HUDEP-2 (cell line): Measurements from ENCODE around the gene NECAB3.

Experiments used
- DNase-seq, 76 experiments: peaks; one replicate each; lab custom pipeline; 2025; ENCODE audit not compliant: unreplicated experiment in 76 of 76; lab: John Stamatoyannopoulos, UW

Gene NECAB3

GRCh38 chr20:33667676-33668465 lies 6.4 kb downstream of the NECAB3 start:
- DNase-seq, result peak in 70 of 76 experiments; percentile 10 to 85 (median 68)

DNA sequence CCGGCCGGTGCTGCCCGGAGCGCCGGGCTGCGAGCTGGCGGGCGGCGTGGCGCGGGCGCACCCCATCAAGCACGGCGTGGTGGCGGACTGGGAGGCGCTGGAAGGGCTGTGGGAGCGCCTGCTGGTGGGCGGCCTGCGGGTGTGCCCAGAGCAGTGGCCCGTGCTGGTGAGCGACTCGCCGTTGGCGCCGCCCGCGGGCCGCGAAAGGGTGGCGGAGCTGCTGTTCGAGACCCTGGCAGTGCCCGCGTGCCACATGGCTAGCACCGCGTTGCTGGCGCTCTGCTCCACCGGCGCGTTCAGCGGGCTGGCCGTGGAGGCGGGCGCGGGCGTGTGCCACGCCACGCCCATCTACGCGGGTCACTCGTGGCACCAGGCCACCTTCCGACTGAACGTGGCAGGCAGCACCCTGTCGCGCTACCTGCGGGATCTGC lies 7.0 kb downstream of the NECAB3 start:
- peak in 49 of 76 experiments; percentile 19 to 78 (median 56) for DNase-seq

GRCh38 chr20:33666293-33667244 lies 7.7 kb downstream of the NECAB3 start, which contains the start of gene ACTL10:
ACTL10 (plus strand) TSS chr20:33666943; CDS start chr20:33667498, 555 bp downstream.
- DNase-seq, result peak; percentile 39 to 100 (median 97)

GRCh38 chr20:33664762-33665144 lies 9.5 kb downstream of the NECAB3 start:
- no peak for DNase-seq

DNA sequence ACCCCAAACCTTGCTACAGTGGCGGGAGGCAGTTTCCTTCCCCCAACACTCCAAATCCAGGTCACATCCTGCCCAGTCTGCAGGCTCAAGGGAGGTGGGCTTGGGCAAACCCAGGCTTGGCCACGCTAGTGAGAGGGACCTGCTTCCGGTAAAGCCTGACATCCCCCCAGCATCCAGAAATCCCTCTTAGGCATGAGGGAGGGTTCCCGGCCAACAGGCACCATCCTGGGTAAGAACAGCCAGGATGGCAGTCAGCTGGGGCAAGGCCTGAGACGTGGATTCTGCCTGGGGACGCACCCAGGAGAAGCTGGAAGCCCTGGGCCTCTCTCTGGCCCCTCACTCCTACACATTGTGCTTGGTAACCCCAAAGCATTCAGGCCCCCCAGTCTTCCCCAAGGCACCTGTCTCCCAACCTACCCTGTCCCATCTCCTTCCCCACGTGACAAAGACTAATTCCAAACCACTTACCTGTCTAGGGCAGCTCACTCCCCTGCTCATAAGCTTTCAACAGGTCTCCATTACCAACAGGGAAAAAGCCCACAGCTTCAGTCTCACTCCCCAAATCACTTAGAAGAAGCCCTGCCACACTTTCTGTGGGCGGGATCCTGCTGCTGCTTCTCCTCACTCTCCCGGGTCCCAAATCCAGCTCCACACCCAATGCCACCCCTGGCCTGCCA lies 10.0 kb downstream of the NECAB3 start:
- no peak for DNase-seq

- peak in 67 of 76 experiments; percentile 16 to 84 (median 61) for DNase-seq
Measured at GRCh38 chr20:33663161-33664084, 10.8 kb downstream of the NECAB3 start.

DNA sequence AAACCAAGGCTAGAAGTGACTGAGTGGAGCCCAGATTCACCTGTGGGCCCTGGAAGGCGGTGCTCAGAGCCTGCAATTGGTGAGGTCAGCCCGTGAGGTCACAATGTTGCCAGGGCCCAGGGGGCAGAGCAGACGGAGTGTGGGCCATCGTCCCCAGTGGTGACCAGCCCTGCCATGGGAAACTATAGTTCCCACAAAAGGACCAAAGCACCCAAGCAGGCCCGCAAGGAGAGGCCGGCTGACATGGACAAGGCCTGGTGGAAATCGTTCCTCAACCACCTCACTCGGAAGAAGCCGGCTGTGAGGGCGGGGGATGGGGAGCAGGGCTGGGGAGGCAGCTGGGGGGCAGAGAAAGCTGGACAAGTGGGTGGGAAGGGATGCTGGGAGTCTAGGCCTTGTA lies 12.1 kb downstream of the NECAB3 start, which contains the start of gene C20orf144:
Gene C20orf144 (plus strand): TSS at position 156 of the 400 bp plus-strand sequence. CDS start 19 bp downstream, at position 175.
- no peak for DNase-seq

DNA sequence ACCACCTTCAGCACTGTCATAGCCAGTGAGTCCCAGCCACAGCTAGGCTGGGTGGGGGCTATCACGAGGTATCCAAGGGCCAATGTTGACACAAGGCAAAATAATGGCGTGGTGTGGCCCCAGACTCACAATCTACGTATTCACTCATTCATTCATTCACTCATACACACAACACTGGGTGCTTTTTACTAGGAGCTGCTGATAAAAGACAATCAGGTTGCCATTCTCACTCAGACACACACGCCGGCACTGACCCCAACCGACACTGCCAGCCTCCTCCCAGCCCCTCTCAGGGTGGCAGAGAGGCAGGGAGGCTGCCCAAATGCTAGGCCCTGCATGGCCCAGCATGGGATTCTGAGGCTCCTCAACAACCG lies 13.6 kb downstream of the NECAB3 start:
- DNase-seq, result no peak

- no peak for DNase-seq
Measured at GRCh38 chr20:33660035-33660684, 14.1 kb downstream of the NECAB3 start.

DNA sequence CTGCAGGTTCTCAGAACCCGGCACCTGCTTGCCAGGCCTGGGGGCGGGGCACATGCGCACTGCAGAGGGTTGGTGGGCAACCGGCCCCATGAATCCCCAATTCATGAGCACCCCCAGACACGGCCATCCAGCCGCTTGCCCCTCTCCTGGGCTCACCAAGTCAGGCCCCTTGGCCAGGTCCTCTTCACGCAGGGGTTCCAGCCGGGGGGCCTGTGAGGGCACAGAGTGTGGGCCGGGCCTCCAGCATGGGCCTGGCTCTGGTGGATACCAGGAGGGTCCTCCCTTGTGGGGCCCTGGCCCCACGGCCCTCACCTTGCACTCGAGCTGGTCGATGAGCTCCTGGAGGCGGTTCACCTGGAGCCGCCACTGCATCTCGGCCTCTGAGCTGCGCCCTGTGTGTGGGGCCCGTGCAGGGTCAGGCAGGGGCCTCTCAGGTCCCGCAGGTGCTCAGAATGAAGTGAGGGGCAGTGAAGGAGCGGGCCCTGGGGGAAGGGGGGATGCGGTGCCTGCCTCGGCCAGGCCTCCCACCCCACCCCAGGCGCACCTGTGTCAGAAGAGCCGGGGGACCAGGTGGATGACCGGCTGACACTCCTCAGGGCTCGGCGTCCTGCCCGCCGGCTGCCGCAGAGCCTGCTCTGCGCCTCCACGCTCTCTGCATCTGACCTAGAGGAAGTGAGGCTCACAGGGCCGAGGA lies 14.7 kb downstream of the NECAB3 start:
- DNase-seq, result no peak

DNA sequence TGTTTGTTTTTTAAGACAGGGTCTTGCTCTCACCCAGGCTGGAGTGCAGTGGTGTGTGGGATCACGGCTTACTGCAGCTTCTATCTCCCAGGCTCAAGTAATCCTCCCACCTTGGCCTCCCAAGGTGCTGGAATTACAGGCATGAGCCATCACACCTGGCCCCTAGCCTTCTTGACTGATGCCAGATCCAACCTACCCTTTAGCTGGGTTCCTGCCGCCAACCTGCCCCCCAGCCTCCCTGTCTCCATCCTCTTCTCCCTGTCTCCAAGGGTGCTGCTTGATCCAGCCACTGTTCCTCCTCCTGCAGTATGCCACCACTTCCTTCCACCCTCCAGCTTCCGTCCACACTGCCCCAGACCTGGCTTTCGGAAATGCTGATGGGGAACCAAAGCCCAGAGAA lies 15.3 kb downstream of the NECAB3 start:
- DNase-seq, result no peak

DNA sequence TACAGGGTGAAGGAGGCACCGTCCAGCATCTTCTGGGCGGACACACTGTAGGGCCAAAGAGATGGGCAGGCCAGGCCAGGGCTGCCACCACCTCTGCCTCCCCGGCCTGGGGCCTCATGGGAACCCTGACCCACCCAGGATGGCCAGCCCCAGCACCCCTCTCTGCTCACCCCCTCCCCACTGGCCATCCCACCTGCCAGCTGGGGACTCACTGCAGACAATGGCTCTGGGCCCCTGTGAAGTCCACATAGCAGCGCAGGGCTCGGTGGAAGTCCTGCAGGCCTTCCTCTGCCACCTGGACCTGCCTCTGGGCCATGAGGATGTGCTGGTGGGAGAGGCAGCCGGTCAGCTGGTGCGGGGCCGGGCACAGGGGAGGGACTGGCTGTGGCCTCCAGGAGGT lies 15.7 kb downstream of the NECAB3 start:
- DNase-seq, result no peak

- DNase-seq, result no peak
Measured at GRCh38 chr20:33657704-33658095, 16.5 kb downstream of the NECAB3 start.

DNA sequence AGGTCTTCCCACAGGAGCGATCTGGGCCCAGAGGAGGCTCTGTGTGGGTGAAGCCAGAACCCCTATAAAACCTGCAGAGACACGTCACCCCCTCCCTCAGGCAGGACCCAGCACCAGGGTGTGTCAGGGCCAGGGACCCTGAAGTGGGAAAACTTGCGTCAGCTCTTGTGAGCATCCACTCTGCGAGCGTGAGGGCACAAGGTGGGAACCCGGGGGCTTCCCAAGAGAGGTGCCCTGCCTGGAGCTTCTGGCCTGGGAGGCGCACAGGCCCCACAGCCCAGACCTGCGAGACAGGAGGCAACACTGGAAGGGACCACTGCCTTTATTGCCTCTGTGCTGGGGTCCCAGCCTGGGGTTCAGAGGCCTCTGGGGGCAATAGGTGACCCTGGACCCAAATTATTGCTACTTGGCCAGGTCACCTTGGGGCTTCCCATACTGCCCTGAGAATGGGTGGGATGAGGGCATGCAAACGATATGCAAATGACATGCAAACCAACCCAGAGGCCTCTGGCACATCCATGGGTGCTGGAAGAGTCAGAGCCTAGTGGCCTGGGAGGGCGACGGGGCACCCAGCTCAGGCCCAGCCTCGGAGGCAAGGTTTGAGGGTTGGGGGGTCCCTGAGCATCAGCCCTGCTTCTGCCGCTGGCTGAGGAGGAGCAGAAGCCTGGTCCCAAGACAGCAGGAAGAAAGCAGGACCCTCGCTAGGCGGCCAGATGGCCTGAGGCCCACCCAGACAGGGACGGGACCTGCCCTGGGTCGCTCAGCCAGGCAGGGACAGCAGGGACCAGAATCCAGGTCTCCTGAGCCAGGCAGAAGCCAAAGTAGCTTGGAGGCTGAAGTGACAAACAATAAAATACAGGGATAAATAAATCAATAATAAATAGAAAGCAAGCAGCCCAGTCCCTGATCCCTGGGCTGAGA lies 17.2 kb downstream of the NECAB3 start:
- no peak for DNase-seq

GRCh38 chr20:33656010-33656782 lies 18.0 kb downstream of the NECAB3 start:
- DNase-seq, result no peak

GRCh38 chr20:33655164-33655563 lies 19.1 kb downstream of the NECAB3 start:
- DNase-seq, result peak in 6 of 76 experiments; percentile 3 to 22 (median 10)

GRCh38 chr20:33654680-33655161 lies 19.5 kb downstream of the NECAB3 start:
- no peak for DNase-seq
